H1 (cell line): ENCODE measurements around the gene GMPR. TPM values are rescaled to one million over a fixed set of nuclear protein-coding genes. Genes with fewer than 3 reads are reported as not detected.

Experiments used
- EGR1 ChIP-seq: IDR thresholded peaks from 2 replicates; pipeline ENCODE4 v1.6.1; 2011; ENCODE audit warnings: low read depth, low read length, borderline replicate concordance
- JUND ChIP-seq: IDR thresholded peaks from 2 replicates; pipeline ENCODE4 v1.6.1; 2011; ENCODE audit warnings: mild to moderate bottlenecking, improper control_type of control experiment, low read length
- NANOG ChIP-seq: IDR thresholded peaks from 2 replicates; pipeline ENCODE4 v1.6.1; 2011; ENCODE audit warnings: low read length, low read depth, mild to moderate bottlenecking, inconsistent platforms; ENCODE audit not compliant: insufficient read depth, poor library complexity, severe bottlenecking
- SP1 ChIP-seq: IDR thresholded peaks from 2 replicates; pipeline ENCODE4 v1.6.1; 2011; ENCODE audit warnings: low read depth, low read length
- ZNF274 ChIP-seq: IDR thresholded peaks from 2 replicates; pipeline ENCODE4 v1.7.0; 2012; ENCODE audit warnings: low read length, borderline replicate concordance; ENCODE audit errors: extremely low read depth
- polyA plus RNA-seq, 7 experiments: library from polyadenylated mRNA; depleted of rRNA in 3 of 7; stranded (reverse) in 5 of 7; unstranded in 2 of 7; fragments of >200 nt in 5 of 7; fragments of 200-250 nt in 2 of 7; gene quantifications; 1 replicate in 5 of 7; 2 replicates in 1 of 7; 4 replicates in 1 of 7; pipeline versions ENCODE4 v1.2.1 to v1.2.3, GENCODE V29; 2011 to 2013; ENCODE audit warnings: missing spikeins in 2 of 7, mixed read lengths in 2 of 7
- total RNA-seq: library from RNA; stranded (reverse); fragmentation: NEBNext Ultra II Directional; extraction: Animal tissue kit (Norgen Biotek cat#: 25700); gene quantifications from 2 replicates; pipeline ENCODE4 v1.2.1, GENCODE V29; 2021
- TF ChIP-seq, protein P1 (sequence below), 3 experiments: IDR thresholded peaks; 1 replicate in 2 of 3; 2 replicates in 1 of 3; pipeline versions ENCODE4 v1.5.1 to v1.6.1; 2011; ENCODE audit warnings: low read length in 3 of 3, mild to moderate bottlenecking in 3 of 3, inconsistent platforms in 2 of 3, low read depth in 1 of 3, moderate library complexity in 1 of 3; ENCODE audit not compliant: insufficient read depth in 1 of 3; ENCODE audit errors: control extremely low read depth in 1 of 3
- TF ChIP-seq, protein P2 (sequence below): IDR thresholded peaks from 2 replicates; pipeline ENCODE4 v1.6.1; 2012; ENCODE audit warnings: low read length, inconsistent platforms

GMPR gene
- total and polyA plus RNA-seq, 2 of the 8 experiments (the other 6 are each of a cell fraction or from before 2014, with no cell fraction given): 0.99 to 1.2 TPM

- TF ChIP-seq, protein P1, sequence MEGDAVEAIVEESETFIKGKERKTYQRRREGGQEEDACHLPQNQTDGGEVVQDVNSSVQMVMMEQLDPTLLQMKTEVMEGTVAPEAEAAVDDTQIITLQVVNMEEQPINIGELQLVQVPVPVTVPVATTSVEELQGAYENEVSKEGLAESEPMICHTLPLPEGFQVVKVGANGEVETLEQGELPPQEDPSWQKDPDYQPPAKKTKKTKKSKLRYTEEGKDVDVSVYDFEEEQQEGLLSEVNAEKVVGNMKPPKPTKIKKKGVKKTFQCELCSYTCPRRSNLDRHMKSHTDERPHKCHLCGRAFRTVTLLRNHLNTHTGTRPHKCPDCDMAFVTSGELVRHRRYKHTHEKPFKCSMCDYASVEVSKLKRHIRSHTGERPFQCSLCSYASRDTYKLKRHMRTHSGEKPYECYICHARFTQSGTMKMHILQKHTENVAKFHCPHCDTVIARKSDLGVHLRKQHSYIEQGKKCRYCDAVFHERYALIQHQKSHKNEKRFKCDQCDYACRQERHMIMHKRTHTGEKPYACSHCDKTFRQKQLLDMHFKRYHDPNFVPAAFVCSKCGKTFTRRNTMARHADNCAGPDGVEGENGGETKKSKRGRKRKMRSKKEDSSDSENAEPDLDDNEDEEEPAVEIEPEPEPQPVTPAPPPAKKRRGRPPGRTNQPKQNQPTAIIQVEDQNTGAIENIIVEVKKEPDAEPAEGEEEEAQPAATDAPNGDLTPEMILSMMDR (IDR thresholded peaks at IDR 0.05; ENCODE audit: control extremely low read depth in 1 of 3, insufficient read depth in 1 of 3, low read depth in 1 of 3, low read length in 3 of 3): no peak
- TF ChIP-seq EGR1 (no peak), ZNF274 (no peak), JUND (no peak), NANOG (no peak), SP1 (no peak)
- TF ChIP-seq, protein P2, sequence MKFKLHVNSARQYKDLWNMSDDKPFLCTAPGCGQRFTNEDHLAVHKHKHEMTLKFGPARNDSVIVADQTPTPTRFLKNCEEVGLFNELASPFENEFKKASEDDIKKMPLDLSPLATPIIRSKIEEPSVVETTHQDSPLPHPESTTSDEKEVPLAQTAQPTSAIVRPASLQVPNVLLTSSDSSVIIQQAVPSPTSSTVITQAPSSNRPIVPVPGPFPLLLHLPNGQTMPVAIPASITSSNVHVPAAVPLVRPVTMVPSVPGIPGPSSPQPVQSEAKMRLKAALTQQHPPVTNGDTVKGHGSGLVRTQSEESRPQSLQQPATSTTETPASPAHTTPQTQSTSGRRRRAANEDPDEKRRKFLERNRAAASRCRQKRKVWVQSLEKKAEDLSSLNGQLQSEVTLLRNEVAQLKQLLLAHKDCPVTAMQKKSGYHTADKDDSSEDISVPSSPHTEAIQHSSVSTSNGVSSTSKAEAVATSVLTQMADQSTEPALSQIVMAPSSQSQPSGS: no peak
These were observed 36.6 kb downstream of the GMPR start (continued) for GRCh38 chr6:16274885-16275589.
